Upper lobe of right lung (tissue), 1 donor: ENCODE measurements around the gene XCL1. TPM values are rescaled to one million over a fixed set of nuclear protein-coding genes. Genes with fewer than 3 reads are reported as not detected.
A peak's percentile ranks its signal among the peaks of the same experiment; 100 is the strongest.

Experiments
- ATAC-seq: fragments of 200-7000 bp; cut with Tn5 transposase; one replicate; pipeline ENCODE4 v1.9.1; 2020; ENCODE audit warnings: mild to moderate bottlenecking, moderate library complexity
- DNase-seq: peaks from one replicate; pipeline ENCODE4 v3.0.0-alpha.2; 2020
- H3K27ac ChIP-seq: fragments of 200-600 bp; one replicate; pipeline ENCODE4 v1.8.0; 2022
- H3K27me3 ChIP-seq: fragments of 200-600 bp; one replicate; pipeline ENCODE4 v1.8.0; 2022; ENCODE audit warnings: mild to moderate bottlenecking
- H3K36me3 ChIP-seq: fragments of 200-600 bp; one replicate; pipeline ENCODE4 v1.8.0; 2022
- H3K4me1 ChIP-seq: fragments of 200-600 bp; one replicate; pipeline ENCODE4 v1.8.0; 2022
- H3K4me3 ChIP-seq: fragments of 200-600 bp; one replicate; pipeline ENCODE4 v1.8.0; 2022; ENCODE audit warnings: mild to moderate bottlenecking
- H3K9me3 ChIP-seq: fragments of 200-600 bp; one replicate; pipeline ENCODE4 v1.8.0; 2022
- CTCF ChIP-seq: fragments of 200-600 bp; IDR thresholded peaks from one replicate; pipeline ENCODE4 v1.8.0; 2022; ENCODE audit warnings: antibody characterized with exemption
- intact Hi-C: fragments of 100-400 bp; cut with DNase I; formaldehyde crosslinking; loops from one replicate; pipeline ENCODE4 v1.11.0; 2022
- total RNA-seq: library from RNA; stranded (reverse); fragmentation: NEBNext Ultra II Directional; extraction: Animal tissue kit (Norgen Biotek cat#: 25700); gene quantifications from one replicate; pipeline ENCODE4 v1.2.1, GENCODE V29; 2021
- donor health status: DM: no; HTN: yes; CAD: no; lungs with severe emphysema.

The XCL1 gene
- total RNA-seq, 1 donor from 2014 or later, result 0.90 TPM

- no peak overlapping the region for H3K4me3 ChIP-seq
- no peaks in the 10 kb centered on the region for H3K9me3 ChIP-seq
- DNase-seq (no peak), ATAC-seq (peak; percentile 68)
- no peaks in the 10 kb centered on the region for H3K27me3 ChIP-seq
- TF ChIP-seq CTCF, result no peak
- H3K27ac ChIP-seq, result no peak overlapping the region
- H3K4me1 ChIP-seq, result no peaks in the 10 kb centered on the region
- no peaks in the 10 kb centered on the region for H3K36me3 ChIP-seq
- intact Hi-C loops, result no loop called here
These were observed 45.0 kb downstream of the XCL1 start for GRCh38 chr1:168621356-168621755.

DNA sequence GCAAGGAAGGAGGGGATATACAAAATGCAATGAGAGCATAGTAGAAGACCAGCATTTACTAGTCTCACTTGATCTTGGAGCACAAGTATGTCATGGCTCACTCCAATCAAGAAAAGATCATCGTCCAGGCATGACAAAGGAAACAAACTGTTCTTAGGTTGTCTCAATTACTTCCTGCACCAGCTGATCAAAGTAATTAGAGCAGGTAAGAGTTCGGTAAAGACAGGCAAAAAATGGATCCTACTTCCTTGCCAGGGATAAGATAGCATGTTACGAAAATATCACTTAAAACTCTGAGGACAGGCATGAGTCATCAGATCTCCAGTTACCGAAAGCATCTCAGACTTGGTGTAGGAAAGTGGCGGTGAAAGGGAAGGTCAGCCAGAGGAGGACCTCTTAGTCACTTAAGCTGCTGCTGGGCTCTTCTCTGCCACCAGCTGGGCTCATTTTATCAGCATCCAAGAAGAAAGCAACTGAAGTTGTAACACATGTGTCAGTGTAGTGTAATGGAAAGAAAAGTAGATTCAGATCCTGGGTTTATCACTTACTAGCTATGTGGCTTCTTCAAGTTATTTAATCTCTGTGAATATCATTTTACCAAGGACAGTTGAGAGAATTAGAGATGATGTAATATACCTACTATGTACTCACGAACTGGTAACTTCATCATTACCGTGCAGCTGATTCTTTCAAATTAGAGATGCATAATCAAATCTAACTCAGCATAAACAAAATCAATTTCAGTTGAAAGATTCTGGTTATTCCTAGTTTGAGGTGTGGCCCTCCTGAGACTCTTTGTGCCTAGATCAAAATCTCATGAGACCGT is 46.8 kb downstream of the XCL1 start:
- TF ChIP-seq CTCF, result no peak
- no peaks in the 10 kb centered on the region for H3K4me1 ChIP-seq
- no peak overlapping the region for H3K27ac ChIP-seq
- H3K4me3 ChIP-seq, result no peak overlapping the region
- no peaks in the 10 kb centered on the region for H3K9me3 ChIP-seq
- H3K36me3 ChIP-seq, result no peaks in the 10 kb centered on the region
- no peaks in the 10 kb centered on the region for H3K27me3 ChIP-seq
- intact Hi-C loops, result no loop called here
- DNase-seq (no peak), ATAC-seq (peak; percentile 69)

GRCh38 chr1:168623831-168624230 is 47.4 kb downstream of the XCL1 start:
- no peak for DNase-seq
- Histone ChIP-seq H3K36me3 (no peaks in the 10 kb centered on the region), H3K27ac (no peak overlapping the region), H3K4me1 (no peaks in the 10 kb centered on the region), H3K4me3 (no peak overlapping the region), H3K9me3 (no peaks in the 10 kb centered on the region), H3K27me3 (no peaks in the 10 kb centered on the region)
- no peak for ATAC-seq
- no peak for TF ChIP-seq CTCF
- intact Hi-C loops, result no loop called here

- peak; percentile 74 for ATAC-seq
- H3K9me3 ChIP-seq, result no peaks in the 10 kb centered on the region
- H3K36me3 ChIP-seq, result no peaks in the 10 kb centered on the region
- H3K4me3 ChIP-seq, result no peak overlapping the region
- no peaks in the 10 kb centered on the region for H3K27me3 ChIP-seq
- intact Hi-C loops, result no loop called here
- no peak for TF ChIP-seq CTCF
- H3K27ac ChIP-seq, result no peak overlapping the region
- H3K4me1 ChIP-seq, result no peaks in the 10 kb centered on the region
- no peak for DNase-seq
These were observed 49.9 kb downstream of the XCL1 start for GRCh38 chr1:168626326-168626725.

GRCh38 chr1:168627370-168627769 is 51.0 kb downstream of the XCL1 start:
- no peak for DNase-seq
- intact Hi-C loops, result no loop called here
- H3K36me3 ChIP-seq, result no peaks in the 10 kb centered on the region
- H3K4me1 ChIP-seq, result no peaks in the 10 kb centered on the region
- ATAC-seq, result no peak
- no peaks in the 10 kb centered on the region for H3K9me3 ChIP-seq
- H3K4me3 ChIP-seq, result no peak overlapping the region
- no peak overlapping the region for H3K27ac ChIP-seq
- no peaks in the 10 kb centered on the region for H3K27me3 ChIP-seq
- no peak for TF ChIP-seq CTCF
